ENCODE results near the gene MYRIP.

GRCh38 chr3:39965461-39965860 is 156.1 kb downstream of the MYRIP start:
- TF ChIP-seq ZNF217 (IDR thresholded peaks at IDR 0.05): no peak
- TF ChIP-seq NRF1 (conservative IDR thresholded peaks at IDR 0.05; ENCODE audit: low read depth, low read length): no peak
- TF ChIP-seq CTCF (IDR thresholded peaks at IDR 0.05 in 2 of 3, conservative IDR thresholded peaks at IDR 0.05 in 1 of 3; ENCODE audit: control insufficient read depth in 2 of 3, extremely low read depth in 1 of 3, insufficient read depth in 1 of 3, low read depth in 3 of 3, low read length in 3 of 3): no peak
- TF ChIP-seq RAD51 (IDR thresholded peaks at IDR 0.05): no peak
- no peak for TF ChIP-seq EGR1 (IDR thresholded peaks at IDR 0.05; ENCODE audit: borderline replicate concordance in 1 of 2, low read depth in 2 of 2, low read length in 2 of 2)
- no peak for TF ChIP-seq SMAD5 (IDR thresholded peaks at IDR 0.05; ENCODE audit: low read depth)

Data from GM12878 (cell line).